HG03103 (cell line): ENCODE results near the gene SIPA1L3.
"Not testable (repeated sequence)": the region's sequence is repeated elsewhere in the genome, so short reads cannot be mapped to it uniquely, and the experiment has no call there.

ENCODE experiments used
- ATAC-seq: cut with Tn5 transposase; IDR thresholded peaks from one replicate; pipeline ENCODE4 v1.9.1; 2021; ENCODE audit warnings: low read depth; ENCODE audit not compliant: unreplicated experiment

The SIPA1L3 gene

DNA sequence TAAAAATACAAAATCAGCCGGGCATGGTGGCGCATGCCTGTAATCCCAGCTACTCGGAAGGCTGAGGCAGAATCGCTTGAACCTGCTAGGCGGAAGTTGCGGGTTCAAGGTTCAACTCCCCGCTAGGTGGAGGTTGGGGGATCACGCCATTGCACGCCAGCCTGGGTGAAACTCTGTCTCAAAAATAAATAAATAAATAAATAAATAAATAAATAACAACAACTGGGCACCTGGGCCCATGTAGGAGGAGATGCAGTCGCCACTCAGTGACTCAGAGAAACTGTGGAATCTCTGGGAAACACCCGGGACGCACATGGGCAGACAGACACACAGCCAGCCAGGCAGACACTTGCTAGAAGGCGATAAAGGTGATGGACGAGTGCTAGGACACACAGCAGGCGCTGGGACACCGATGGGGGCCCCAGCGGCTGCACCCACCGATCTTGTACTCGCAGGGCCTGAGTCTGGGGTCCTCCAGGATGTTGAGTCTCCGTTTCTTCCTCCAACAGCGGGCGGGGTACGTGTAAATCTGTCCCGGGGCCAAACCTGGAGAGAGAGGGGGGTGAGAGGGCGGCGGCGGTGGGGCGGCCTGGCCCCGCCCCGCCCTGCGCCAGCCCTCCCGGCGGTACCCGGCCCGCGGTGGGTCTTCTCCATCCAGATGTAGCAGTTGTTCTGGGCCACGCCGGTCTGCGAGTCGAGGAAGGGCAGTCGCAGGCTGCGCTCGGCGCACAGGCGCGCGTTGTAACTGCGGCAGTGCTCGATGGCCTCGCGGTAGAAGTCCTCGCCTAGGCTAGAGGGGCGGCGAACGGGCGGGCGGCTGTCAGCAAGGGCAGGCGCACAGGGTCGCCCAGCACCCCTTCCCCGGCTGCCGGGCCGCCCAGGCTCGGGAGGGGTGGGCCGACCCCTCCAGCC lies 315.2 kb downstream of the SIPA1L3 start:
- ATAC-seq, result no peak

DNA sequence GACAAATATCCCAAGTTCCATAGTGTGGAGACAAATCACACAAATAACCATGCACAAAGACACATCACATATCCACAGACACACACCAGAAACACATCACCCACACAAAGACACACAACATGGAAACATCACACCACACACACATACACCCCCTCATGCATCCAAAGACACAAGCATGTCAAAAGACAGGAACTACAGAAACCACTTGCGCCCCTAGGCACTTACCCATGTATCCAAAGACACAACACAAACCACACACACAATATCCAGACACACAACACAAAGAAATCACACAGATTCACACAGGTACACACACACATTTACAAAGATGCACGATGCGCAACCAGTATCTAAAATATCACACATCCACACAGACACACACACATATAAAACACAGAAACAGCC lies 316.1 kb downstream of the SIPA1L3 start:
- ATAC-seq, result no peak

DNA sequence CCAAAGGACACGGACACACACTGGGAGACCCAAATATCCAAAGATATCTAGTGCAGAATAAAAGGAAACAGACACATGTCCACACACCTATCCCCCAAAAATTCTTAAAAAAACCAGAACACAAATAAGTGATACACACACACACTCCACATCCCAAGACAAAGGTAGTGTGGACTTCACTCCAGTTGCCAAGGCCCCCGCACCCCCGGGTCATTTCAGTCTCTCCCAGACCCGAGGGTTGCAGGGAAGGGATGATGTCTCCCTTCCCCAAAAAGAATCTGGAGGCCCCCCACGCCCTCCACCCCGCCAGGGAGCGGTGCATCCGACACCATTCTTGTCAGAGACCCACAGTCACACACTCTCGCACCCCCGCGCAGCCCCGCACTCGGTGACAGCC lies 316.6 kb downstream of the SIPA1L3 start:
- ATAC-seq, result no peak

DNA sequence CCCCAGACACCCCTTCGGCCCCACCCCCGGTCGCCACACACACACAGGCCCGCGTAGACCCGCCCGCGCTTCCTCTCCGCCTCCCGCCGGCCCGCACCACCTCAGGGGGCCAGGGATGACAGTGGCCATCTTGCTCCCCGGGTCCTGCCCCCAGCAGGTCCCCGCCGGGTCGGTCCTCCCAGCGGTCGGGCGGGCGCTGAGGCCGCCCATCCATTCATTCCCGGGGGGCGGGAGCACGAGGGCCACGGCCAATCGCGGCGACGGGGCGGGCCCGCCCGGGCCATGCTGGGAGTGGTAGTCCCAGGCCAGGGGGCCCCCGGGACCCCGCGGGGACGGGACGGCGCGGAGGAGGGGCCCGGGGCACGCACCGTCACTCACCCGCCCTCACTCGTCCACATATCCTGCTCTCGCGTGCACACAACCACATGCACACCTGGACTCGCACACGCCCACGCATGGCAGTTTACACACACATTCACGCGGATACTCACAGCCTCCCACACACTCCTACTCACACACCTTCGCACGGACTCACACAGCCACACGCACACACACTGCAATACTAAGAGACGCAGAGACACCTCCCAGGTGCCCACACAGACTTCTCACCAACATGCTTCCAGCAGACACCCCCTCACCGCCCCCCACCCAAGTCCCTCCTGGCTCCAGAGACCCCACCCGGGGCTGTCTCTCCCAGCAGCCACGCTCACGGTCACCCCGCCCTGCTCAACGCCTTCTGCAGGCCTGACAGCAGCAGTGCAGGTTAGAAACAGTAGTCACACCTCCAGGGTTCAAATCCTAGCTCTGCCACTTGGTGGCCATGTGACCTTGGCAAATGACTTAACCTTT lies 317.2 kb downstream of the SIPA1L3 start, which contains the start of gene DPF1:
Gene DPF1 (minus strand): TSS at position 209 of the 849 bp plus-strand sequence. CDS start 80 bp downstream, at position 129.
- peak; percentile 70 for ATAC-seq

GRCh38 chr19:38224863-38225218 lies 317.8 kb downstream of the SIPA1L3 start:
- ATAC-seq, result not testable (repeated sequence)

DNA sequence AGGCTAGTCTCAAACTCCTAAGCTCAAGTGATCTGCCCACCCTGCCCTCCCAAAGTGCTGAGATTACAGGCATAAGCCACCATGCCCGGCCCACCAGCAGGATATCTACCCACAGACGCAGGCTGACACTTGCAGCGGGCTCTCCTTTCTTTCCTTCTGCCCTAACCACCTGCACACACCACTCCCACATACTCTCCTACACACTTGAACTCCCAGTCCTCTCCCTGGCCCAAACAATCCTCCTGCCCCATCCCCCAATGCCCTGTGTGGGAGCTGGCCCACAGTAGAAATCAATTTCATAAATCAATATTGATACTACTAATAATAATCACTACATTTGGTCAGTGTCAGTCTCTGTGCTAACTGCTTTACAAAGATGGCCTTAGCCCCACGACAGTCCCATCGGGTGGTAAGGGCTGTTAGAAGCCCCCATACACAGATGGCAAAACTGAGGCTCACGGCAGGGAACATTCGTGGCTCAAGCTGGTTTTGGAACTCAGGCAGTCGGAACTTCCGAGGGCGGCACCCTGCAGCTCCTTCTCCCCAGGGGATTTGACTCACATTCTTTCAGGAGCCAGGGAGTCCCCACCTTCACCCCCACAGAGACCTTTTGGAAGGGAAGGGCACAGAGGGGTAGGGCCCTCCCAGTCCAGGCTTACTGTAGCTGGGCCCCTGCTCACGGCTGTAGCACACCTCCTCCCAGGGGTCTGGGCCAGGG lies 320.4 kb downstream of the SIPA1L3 start:
- no peak for ATAC-seq

- ATAC-seq, result no peak
Measured at GRCh38 chr19:38228005-38228377, 321.0 kb downstream of the SIPA1L3 start.

- no peak for ATAC-seq
Measured at GRCh38 chr19:38228491-38229439, 321.8 kb downstream of the SIPA1L3 start.

DNA sequence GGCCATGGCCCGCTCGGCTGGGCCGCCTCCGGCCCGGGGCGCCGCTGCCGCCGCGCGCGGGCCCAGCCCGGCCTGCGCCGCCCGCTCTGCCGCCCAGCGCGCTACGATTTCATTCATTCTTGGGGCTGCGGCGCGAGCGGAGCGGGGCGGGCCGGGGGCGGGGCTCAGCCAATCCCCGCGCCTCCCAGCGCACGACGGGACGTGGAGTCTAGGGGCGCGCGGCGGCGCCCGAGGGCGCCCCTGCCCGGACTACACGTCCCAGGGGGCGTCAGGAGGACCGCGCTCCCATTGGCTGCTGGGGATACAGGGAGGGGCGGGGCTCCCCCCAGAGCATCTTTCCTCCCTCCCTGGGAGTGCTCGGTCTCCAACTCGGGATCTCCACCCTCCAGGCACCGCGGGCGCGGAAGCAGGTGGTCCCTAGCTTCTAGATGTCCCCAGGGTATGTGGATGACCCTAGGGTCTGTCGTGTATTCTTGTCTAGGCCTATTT lies 322.6 kb downstream of the SIPA1L3 start:
- ATAC-seq, result peak; percentile 75

DNA sequence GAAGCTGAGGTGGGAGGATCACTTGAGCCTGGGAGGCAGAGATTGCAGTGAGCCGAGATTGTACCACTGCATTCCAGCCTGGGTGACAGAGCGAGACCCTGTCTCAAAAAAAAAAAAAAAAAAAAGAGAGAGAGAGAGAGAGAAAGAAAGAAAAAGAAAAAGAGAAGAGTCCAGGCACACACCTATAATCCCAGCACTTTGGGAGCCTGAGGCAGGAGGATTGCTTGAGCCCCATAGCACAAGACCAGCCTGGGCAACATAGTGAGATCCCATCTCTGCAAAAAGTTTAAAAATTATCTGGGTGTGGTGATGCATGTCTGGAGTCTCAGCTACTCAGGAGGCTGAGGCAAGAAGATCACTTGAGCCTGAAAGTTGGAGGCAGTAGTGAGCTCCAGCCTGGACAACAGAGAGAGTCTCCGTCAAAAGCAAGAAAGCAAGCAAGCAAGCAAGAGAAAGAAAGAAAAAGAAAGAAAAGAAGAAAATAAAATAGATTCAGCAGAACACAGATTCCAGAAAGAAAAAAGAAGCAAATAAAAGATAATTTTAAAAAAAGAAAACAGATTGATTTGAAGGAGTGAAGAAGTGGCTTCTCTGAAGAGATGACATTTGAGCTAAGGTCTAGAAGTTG lies 323.6 kb downstream of the SIPA1L3 start:
- not testable (repeated sequence) for ATAC-seq

- ATAC-seq, result no peak
Measured at GRCh38 chr19:38231918-38232317, 324.9 kb downstream of the SIPA1L3 start.

GRCh38 chr19:38233740-38234251 lies 326.8 kb downstream of the SIPA1L3 start:
- no peak for ATAC-seq

DNA sequence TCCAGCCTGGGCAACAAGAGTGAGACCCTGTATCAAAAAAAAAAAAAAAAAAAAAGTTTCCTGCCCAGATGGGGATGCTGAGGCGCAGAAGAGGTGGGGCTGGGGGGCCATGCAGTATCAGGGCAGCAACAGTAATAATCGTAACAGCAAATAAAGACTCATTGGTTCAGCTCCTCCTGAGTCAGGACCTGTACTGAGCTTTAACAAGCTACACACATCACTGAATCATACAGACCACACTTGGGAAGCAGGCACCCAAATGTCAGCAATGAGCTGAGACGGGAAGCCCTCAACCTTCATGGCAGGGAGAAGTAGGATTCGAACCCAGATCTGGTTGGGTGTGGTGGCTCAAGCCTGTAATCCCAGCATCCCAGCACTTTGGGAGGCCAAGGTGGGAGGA lies 327.6 kb downstream of the SIPA1L3 start:
- ATAC-seq, result no peak

DNA sequence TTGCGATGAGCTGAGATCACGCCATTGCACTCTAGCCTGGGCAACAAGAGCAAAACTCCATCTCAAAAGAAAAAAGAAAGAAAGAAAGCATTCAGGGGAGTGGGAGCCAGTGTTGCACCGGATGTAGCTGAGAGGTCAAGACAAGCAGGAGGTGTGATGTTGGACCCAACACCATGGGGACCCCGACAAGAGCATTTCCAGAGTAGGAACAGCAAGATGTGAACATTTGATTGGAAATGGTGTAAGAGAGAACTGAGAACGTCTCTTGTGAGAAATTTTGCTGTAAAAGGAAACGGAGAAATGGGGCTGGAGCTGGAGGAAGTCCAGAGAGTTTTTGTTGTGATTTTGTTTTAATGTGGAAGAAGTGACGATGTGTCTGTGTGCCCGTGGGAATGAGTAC lies 332.8 kb downstream of the SIPA1L3 start:
- no peak for ATAC-seq

DNA sequence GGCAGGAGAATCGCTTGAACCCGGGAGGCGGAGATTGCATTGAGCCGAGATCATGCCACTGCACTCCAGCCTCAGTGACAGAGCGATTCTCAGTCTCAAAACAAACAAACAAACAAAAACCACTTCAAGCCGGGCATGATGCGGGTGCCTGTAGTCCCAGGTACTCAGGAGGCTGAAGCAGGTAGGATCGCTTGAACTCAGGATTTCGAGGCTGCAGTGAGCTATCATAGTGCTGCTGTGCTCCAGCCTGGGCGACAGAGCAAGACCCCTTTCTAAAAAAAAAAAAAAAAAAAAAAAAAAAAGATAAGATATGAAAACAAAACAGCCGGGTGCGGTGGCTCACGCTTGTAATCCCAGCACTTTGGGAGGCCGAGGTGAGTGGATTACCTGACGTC lies 336.3 kb downstream of the SIPA1L3 start:
- ATAC-seq, result no peak

GRCh38 chr19:38245826-38246498 lies 339.0 kb downstream of the SIPA1L3 start:
- no peak for ATAC-seq

- ATAC-seq, result no peak
Measured at GRCh38 chr19:38247126-38247525, 340.1 kb downstream of the SIPA1L3 start.

- no peak for ATAC-seq
Measured at GRCh38 chr19:38247734-38248268, 340.8 kb downstream of the SIPA1L3 start.
